ENCODE data around the gene HESX1. TPM values are rescaled to one million over a fixed set of nuclear protein-coding genes. Genes with fewer than 3 reads are reported as not detected.

The HESX1 gene
- total and polyA plus RNA-seq, 2 experiments from 2014 or later = 21.1 to 56.7 TPM

GRCh38 chr3:57168151-57168550, 31.6 kb downstream of the HESX1 start:
- no peaks in the 10 kb centered on the region; the same call in 1 of the 2 replicates for H3K36me3 ChIP-seq (ENCODE audit: insufficient read depth)
- no peak overlapping the region for H2AFZ ChIP-seq
- H3K27ac ChIP-seq (ENCODE audit: low read depth) = no peak overlapping the region
- H3K4me3 Mint-ChIP-seq = no peak overlapping the region
- H3K36me3 Mint-ChIP-seq (ENCODE audit: low read depth) = no peaks in the 10 kb centered on the region; the same call in 2 of the 3 replicates
- ATAC-seq (no peak), DNase-seq (ENCODE audit: low spot score) (no peak)
- H3K4me1 Mint-ChIP-seq = peaks cover 46% of the 10 kb centered on the region
- H3F3A ChIP-seq (replicated peaks; ENCODE audit: low read depth) = peaks cover 4% of the 10 kb centered on the region; the same call in 1 of the 2 replicates
- no peak for TF ChIP-seq EZH2phosphoT487 (IDR thresholded peaks at IDR 0.05; ENCODE audit: unreplicated experiment)
- peaks cover 29% of the 10 kb centered on the region for H3K27me3 Mint-ChIP-seq (ENCODE audit: insufficient read depth, low read depth, poor library complexity)
- peaks cover 15% of the 10 kb centered on the region for H3K79me2 ChIP-seq (replicated peaks; ENCODE audit: insufficient read depth)
- H3K9me2 ChIP-seq (ENCODE audit: insufficient read depth) = no peaks in the 10 kb centered on the region
- no peak overlapping the region for H3K27ac Mint-ChIP-seq
- H3K4me3 ChIP-seq = no peak overlapping the region
- H3K4me2 ChIP-seq = no peak overlapping the region
- no peaks in the 10 kb centered on the region for H4K20me1 ChIP-seq (replicated peaks; ENCODE audit: insufficient read depth)
- H3K9me3 Mint-ChIP-seq = no peaks in the 10 kb centered on the region
- H3K27me3 ChIP-seq (ENCODE audit: insufficient read depth) = peaks cover 9% of the 10 kb centered on the region; the same call in 1 of the 2 replicates
- peaks cover 27% of the 10 kb centered on the region for H3K4me1 ChIP-seq (ENCODE audit: insufficient read depth)

GRCh38 chr3:57166660-57167059, 33.1 kb downstream of the HESX1 start:
- ATAC-seq = no peak

More at GRCh38 chr3:57166660-57167059, 33.1 kb downstream of the HESX1 start:
- H3K27me3 ChIP-seq (ENCODE audit: insufficient read depth) = peaks cover 9% of the 10 kb centered on the region; the same call in 1 of the 2 replicates
- no peaks in the 10 kb centered on the region for H3K9me2 ChIP-seq (ENCODE audit: insufficient read depth)
- H3F3A ChIP-seq (replicated peaks; ENCODE audit: low read depth) = 0 out of 2 replicates have a peak, but pooled peaks cover 4% of the 10 kb centered on the region
- H3K4me1 ChIP-seq (ENCODE audit: insufficient read depth) = peaks cover 42% of the 10 kb centered on the region
- no peak overlapping the region for H3K27ac Mint-ChIP-seq
- H3K36me3 ChIP-seq (ENCODE audit: insufficient read depth) = no peaks in the 10 kb centered on the region; the same call in 1 of the 2 replicates
- peaks cover 36% of the 10 kb centered on the region for H3K27me3 Mint-ChIP-seq (ENCODE audit: insufficient read depth, low read depth, poor library complexity)
- H2AFZ ChIP-seq = no peak overlapping the region
- no peaks in the 10 kb centered on the region for H3K9me3 Mint-ChIP-seq
- peaks cover 30% of the 10 kb centered on the region for H3K79me2 ChIP-seq (replicated peaks; ENCODE audit: insufficient read depth)
- H3K27ac ChIP-seq (ENCODE audit: low read depth) = no peak overlapping the region
- no peaks in the 10 kb centered on the region for H4K20me1 ChIP-seq (replicated peaks; ENCODE audit: insufficient read depth)
- H3K4me3 ChIP-seq = no peak overlapping the region
- no peak overlapping the region for H3K4me3 Mint-ChIP-seq
- no peak for DNase-seq (ENCODE audit: low spot score)
- H3K4me2 ChIP-seq = no peak overlapping the region
- H3K36me3 Mint-ChIP-seq (ENCODE audit: low read depth) = peaks cover 6% of the 10 kb centered on the region; the same call in 1 of the 3 replicates
- TF ChIP-seq CTCF (conservative IDR thresholded peaks at IDR 0.05; ENCODE audit: low read depth in 2 of 2) (no peak), EZH2 (IDR thresholded peaks at IDR 0.05; ENCODE audit: low read depth, unreplicated experiment) (no peak), JUNB (IDR thresholded peaks at IDR 0.05; ENCODE audit: unreplicated experiment) (no peak), ETS1 (IDR thresholded peaks at IDR 0.05) (no peak), CREB1 (CRISPR knock-in tag; IDR thresholded peaks at IDR 0.05; ENCODE audit: low read depth) (no peak), ZNF462 (CRISPR knock-in tag; IDR thresholded peaks at IDR 0.05) (no peak), REST (IDR thresholded peaks at IDR 0.05; ENCODE audit: unreplicated experiment) (no peak), EZH2phosphoT487 (IDR thresholded peaks at IDR 0.05; ENCODE audit: unreplicated experiment) (no peak)
- peaks cover 60% of the 10 kb centered on the region for H3K4me1 Mint-ChIP-seq

Measured in GM23338 (cell line).